HT1080 (cell line): ENCODE data around the gene FAM3B. TPM values are rescaled to one million over a fixed set of nuclear protein-coding genes. Genes with fewer than 3 reads are reported as not detected.

Source experiments
- DNase-seq: peaks from one replicate; pipeline ENCODE4 v3.0.0-alpha.2; 2015; ENCODE audit warnings: low read depth
- total RNA-seq: library from RNA; depleted of rRNA; stranded (reverse); fragments of >200 nt; shearing (Covaris generic); gene quantifications from 2 replicates; pipeline ENCODE4 v1.2.3, GENCODE V29; 2014

FAM3B gene
- total RNA-seq, 1 experiment from 2014 or later: 0.10 TPM

- DNase-seq: no peak
Measured at GRCh38 chr21:41318218-41318617, 1.6 kb downstream of the FAM3B start.

DNA sequence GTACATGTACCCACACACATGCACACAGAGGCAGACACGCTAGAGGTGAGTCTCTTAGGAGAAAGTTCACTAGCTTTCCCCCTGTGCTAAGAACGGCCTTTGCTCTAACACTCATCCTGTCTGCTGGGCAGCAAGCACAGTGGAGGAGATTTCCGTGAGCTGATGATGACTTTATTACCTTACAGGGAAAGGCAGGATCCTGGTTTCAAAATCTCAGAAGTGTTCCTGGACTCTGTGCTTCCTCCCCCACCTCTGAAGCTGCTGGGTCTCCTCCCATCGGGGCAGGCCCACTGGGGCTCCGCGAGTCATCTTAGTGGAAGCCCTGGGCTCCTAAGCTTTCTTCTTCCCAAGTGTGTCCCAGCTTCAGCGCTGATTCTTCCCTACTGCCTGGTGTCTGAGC is 2.7 kb downstream of the FAM3B start:
- no peak for DNase-seq

GRCh38 chr21:41321211-41321907 is 4.8 kb downstream of the FAM3B start:
- DNase-seq: no peak

DNA sequence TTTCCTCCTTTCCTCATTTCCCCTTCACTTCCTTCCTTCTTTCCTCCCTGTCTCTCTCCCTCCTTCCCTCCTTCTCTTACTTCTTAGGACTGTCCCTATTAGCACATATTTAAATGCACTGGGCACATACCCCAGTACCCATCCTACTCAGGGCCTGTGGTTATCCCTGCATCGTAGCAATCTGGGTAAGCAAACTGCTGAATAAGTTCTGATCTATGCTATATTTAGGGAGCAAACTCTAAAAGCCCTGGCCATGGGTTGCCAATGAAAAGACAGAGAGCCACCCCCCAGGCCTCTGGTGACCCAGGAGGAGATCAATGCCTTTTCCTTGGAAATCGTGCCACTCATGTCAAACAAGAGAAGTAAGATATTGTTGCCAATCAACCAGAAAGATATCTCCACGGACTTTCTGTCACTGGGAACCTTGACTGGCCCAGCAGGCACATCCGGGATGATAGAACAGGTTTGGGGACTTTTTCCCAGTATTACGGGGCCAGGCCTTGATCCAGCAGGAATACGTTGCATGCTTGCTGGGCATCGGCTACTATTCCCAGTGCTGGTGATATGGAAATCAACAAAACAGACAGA is 5.4 kb downstream of the FAM3B start:
- DNase-seq: no peak

DNA sequence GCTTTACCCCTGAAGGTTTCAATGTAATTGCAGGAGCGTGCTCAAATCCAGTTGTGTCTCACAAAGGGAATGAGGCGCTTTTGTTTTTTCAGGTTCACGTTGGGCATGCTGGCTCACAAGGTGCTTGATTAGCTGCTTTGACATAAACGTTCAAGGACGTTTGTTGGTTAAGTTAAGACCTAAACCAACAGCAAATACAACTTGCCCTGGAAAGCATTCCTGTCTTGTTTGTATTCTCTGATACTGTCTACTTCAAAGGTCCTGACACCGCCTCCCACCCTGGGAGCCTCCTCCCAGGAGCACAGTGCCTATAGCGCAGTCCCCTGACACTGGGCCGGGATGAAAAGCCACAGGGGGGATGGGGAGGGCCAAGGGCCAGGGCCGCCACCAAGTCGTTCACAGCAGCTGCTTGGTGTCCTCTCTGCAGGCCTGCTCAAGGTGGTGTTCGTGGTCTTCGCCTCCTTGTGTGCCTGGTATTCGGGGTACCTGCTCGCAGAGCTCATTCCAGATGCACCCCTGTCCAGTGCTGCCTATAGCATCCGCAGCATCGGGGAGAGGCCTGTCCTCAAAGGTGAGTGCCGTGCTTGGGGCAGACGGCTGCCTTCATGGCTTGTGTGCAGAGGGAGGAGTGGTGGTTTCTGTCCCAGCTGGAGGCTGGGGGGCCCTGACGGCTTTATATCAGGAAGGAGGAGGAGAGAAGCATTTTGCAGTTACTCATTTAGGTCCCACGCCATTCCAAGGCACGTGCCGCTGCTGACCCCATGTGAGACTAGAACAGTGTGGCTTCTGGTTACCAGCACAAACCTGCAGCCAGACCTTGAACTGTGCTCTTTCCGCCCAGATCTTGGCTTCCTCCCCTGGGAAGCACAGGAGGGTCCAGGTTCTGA is 6.1 kb downstream of the FAM3B start:
- DNase-seq: no peak

GRCh38 chr21:41325138-41325912 is 8.7 kb downstream of the FAM3B start:
- no peak for DNase-seq

- DNase-seq: no peak
Measured at GRCh38 chr21:41326414-41327080, 9.9 kb downstream of the FAM3B start.

- DNase-seq: no peak
Measured at GRCh38 chr21:41327753-41328152, 11.2 kb downstream of the FAM3B start.

DNA sequence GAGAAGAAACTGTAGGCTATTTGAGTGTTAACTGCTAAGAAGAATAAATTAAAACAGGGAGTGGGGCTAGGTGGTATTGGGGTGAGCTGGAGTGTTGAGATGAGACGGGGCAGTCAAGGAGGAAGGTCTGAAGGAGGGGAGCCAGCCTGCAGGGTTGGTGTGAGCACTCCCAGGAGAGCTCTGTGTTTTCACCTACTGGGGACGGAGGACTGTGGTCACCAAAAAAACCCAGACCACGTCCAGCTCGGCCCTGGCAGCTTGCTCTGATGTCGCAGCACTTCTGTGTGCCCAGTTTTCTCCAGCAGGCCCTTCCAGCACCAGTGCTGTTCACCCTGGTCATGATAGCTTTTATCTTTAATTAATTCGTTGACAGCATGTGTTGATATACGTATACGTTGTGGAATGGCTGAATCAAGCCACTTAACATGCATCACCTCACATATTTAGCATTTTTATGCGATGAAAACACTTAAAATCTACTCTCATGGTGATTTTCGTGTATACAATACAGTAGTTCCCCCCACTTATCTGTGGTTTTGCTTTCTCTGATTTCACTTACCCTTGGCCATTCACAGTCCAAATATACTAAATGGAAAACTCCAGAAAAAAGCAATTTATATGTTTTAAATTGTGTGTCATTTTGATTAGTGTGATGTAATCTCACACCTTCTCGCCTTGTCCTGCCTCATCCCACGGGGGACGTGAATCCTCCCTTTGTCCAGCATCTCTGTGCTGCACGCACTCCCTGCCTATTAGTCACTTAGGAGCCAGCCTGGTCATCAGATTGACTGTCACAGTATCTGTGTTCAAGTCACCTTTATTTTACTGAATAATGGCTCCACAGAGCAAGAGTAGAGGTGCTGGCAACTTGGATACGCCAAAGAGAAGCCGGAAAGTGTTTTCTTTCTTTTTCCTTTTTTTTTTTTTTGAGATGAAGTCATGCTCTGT is 12.3 kb downstream of the FAM3B start:
- DNase-seq: peak; percentile 10

GRCh38 chr21:41333752-41334151 is 17.2 kb downstream of the FAM3B start:
- DNase-seq: no peak

DNA sequence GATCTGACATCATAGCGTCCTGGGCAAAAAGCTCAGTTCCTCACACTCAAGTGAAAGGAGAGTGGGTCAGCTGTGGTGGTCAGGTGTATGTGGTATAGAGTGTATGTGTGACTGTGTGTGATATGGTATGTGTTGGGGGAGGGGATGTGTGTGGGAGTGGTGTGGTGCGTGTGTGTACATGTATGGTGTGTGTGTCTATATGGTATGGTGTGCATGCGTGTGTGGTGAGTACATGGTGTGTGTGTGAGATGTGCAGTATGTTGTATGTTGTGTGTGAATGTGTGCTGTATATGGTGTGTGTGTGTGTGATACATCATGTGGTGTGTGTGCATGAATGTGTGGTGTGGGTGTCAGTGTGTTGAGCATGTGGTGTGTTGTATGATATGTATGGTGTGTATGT is 20.9 kb downstream of the FAM3B start:
- no peak for DNase-seq

DNA sequence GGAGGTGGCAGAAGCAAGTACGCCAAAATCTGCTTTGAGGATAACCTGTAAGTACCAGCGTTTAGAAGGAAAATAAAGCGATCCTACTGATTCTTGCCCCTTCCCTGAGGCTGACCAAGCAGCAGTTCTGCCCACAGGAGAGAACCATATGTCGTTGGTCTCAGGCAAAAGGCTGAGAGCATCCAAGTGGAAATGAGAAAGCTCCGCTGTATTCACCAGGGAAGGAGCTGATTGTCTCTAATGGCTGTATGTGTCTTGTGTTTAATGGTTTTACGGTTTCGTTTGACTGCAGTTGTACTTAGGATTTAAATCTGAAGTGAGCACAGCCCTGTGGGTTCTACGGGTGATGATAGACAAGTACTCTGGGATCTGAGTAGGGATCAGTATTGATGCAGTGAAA is 21.9 kb downstream of the FAM3B start:
- DNase-seq: no peak

DNA sequence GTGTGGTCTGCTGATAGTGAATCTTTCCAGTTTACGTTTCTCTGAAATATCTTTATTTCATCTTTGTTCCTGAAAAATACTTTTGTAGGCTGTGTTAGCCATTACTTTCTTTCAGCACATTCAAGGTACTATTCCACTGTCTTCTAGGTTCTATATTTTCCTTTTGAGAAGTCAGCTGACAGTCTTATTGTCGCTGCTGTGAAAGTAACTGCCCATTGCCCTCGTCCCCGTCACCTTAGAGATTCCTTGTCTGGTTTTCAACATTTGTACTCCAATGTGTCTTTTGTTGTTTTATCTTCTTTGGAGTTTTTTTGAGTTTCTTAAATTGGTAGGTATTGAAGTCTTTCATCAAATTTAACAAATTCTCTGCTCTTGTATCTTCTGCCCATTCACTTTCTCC is 25.4 kb downstream of the FAM3B start:
- DNase-seq: no peak

GRCh38 chr21:41344146-41344545 is 27.5 kb downstream of the FAM3B start:
- DNase-seq: no peak

GRCh38 chr21:41345356-41345755 is 28.8 kb downstream of the FAM3B start:
- DNase-seq: no peak

DNA sequence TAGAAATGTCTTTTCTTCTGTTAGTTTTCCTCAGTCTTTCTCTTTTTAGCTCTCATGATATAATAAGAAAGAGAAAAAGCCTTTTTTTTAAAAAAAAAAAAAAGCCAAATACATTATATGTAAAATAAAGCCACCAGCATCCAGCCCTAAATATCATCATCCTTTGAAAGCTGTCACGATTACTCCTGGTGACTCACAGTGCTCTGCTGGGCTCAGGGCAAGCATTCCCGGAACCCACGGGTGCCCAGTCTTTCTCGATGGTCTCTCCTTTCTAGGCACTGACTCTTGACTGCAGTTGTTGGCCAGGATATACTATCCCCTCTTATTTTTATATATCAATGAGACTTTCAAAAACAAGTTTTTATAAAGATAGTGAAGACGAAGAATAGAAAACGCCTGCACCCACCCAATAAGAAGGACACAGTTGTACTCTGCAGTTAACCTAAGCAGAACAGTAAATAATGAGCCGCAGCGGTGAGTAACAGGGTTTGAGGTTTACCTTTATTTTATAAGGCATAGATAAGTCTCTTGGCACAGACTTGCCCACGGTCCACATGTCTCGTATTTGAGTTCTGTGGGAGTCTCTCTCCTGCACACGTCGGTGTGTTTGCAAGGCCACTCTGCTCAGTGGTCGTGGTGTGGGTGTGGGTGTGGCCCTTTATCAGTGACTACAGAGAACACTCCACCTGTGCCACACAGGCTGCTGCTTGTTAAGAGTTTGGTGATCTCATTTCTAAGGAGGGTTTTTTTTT is 29.5 kb downstream of the FAM3B start:
- no peak for DNase-seq

- no peak for DNase-seq
Measured at GRCh38 chr21:41346758-41347157, 30.2 kb downstream of the FAM3B start.

GRCh38 chr21:41348434-41348833 is 31.8 kb downstream of the FAM3B start:
- no peak for DNase-seq

- DNase-seq: no peak
Measured at GRCh38 chr21:41349126-41349525, 32.5 kb downstream of the FAM3B start.
